GM19468 (cell line): Measurements from ENCODE around the gene PAXX.
"Not testable (repeated sequence)": the region's sequence is repeated elsewhere in the genome, so short reads cannot be mapped to it uniquely, and the experiment has no call there.

Experiments
- ATAC-seq: cut with Tn5 transposase; IDR thresholded peaks from one replicate; pipeline ENCODE4 v1.9.1; 2021; ENCODE audit warnings: mild to moderate bottlenecking, moderate library complexity, moderate number of reproducible peaks; ENCODE audit not compliant: unreplicated experiment; ENCODE audit errors: extremely low read depth

PAXX gene

DNA sequence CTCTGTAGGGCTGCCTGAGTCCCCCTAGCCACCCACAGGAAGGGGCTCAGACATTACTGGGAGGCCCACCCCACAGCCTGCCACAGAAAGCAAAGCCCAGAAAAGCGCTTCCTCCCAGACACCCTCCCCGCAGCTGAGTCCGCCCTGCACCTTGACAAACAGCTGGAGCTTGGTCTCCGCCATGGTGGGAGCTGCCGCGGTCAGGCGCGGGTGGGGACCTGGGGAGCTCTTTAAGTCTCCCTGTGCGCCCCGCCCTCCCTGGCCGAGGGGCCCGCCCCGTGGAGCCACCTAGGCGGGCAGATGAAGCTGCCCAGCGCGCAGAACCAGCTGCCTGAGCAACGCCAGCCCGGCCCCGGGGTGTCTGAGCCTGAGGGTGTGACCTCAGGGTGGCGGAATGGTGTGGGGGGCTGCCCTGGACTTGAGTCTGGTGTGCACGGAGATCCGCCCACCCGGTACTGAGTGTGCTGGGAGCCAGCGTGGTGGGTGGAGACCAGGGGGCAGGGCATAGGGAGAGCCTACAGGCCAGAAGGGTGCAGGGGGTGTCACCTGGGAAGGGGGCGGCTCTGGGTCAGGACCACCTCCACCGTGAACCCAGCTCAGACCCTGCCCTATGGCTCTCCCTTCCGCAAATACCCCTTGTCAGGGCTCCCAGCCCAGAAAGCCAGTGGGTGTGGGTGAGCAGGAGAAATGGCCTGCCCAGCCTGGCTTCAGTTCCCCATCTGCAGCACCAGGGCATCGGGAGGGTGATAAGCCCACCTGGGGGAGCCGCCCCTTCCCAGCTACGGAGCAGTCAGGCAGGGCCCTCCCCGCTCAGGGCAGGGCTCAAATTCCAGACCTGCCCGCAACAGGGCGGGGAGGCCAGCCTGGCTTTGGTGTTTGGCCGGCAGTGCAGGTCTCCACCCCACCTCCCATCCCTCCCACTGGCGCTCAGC lies 4.4 kb downstream of the PAXX start, which contains the start of gene CLIC3:
Gene CLIC3, minus strand, starts transcription at position 208 of the 932 bp plus-strand sequence. Its CDS starts 25 bp downstream, at position 183.
- ATAC-seq, result no peak

DNA sequence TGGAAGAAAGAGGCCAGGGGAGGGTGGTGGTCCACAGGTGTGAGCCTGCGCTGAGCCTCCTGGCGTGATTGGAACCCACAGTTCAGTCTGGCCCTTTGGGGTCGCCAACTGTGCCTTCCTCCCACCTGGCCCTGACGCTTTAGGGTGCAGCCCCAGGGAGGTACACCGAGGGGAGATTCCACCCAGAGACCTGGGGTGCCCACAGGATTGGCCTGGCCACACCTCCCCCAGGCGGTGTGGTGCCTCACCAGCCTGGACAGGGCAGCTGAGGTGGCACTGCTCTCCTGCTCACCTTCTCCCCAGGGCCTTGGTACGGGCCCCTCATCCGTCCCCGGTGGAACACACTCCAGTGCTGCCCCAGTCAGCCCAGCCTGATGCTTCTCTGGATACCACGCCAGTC lies 5.1 kb downstream of the PAXX start:
- no peak for ATAC-seq

DNA sequence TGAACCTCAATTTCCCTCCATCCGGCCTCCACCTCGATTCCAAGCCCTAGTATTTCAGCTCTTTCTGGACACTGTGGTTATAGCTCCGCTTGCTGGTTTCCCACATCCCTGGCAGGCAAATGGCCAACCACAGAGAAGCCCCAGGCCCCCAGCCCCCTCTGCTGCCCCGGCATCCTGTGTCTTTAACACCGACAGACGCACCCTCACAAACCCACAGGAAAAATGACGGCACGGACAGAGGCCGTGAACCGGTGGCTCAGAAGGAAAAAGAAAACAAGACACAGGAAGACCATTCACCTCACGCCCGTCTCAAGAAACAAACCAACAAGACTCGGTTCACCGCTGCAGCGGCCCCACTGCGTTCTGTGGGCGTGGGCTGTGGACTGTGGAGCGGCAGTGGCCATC lies 5.6 kb downstream of the PAXX start:
- no peak for ATAC-seq

DNA sequence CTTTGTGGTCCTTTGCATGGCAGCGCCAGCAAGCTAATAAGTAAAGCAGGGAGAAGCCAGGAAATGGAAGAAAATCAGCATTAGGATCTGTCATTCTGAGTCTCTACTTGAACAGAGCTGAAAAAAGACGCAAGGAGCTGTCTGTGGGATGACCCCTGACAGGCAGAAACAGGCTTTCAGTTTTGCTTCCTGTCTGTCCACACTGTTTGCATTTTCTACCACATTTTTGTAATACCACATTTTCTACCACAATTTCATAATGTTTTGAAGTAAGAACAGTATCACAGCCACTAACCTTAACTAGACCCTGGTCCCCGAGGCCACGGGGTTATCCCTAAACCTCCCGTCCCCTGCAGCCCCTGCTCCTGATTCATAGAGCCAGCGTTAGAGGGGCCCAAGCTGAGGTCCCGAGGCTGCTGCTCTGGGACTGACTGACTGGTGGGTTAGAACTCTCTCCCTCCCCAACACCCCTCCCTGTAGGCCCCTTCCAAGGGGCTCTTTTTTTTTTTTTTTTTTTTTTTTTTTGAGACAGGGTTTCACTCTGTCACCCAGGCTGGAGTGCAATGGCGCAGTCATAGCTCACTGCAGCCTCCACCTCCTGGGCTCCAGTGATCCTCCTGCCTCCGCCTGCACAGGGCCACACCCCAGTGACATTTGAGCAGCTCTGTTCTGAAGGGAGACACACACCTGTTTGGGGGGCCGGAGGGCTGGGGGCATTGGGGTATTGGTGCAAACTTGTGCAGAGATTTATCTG lies 8.1 kb downstream of the PAXX start:
- peak; percentile 45 for ATAC-seq

DNA sequence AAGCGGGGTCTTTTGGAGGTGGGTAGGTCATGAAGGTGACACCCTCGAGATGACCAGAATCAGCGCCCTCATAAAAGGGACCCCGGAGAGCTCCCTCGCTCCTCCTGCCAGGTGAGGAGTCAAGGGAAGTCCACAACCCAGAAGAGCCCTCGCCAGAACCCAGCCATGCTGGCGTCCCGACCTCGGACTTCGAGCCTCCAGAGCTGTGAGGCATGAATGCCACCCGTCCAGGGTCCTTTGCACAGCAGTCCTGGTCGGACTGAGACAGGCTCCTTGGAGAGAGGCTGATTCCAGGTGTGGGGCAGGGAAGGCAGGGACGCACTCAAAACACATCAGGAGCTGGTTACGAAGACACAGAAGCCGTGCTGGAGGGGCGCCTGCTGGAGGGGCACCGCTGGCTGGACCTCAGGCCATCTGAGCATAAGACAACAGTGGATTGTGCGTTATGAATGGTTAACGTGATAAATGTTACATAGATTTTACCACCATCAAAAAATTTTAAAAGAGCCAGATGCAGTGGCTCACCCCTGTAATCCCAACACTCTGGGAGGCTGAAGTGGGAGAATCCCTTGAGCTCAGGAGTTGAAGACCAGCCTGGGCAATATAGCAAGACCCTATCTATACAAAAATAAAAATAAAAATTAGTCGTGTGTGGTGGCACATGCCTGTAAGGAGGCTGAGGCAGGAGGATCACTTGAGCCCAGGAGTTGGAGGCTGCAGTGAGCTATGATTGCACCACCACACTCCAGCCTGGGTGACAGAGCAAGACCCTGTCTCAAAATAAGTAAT lies 9.8 kb downstream of the PAXX start:
- no peak for ATAC-seq

DNA sequence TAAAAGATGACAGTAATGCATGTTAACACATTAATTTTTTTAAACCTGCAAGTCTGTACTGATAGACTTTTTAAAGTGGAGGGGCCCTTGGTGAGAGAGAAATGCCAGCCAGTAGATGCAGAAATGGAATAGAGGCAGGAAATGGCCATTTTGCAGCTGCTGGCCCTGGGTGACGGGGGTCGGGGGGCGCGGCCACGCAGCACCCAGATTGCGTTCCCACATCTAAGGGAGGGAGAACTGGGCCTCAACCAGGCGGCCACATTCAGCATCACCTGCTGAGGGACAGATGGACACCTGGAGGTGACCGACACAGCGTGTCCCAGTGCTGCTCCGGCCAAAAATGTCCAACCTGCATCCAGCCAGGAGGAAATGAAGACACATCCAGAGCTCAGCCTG lies 10.4 kb downstream of the PAXX start:
- ATAC-seq, result no peak

DNA sequence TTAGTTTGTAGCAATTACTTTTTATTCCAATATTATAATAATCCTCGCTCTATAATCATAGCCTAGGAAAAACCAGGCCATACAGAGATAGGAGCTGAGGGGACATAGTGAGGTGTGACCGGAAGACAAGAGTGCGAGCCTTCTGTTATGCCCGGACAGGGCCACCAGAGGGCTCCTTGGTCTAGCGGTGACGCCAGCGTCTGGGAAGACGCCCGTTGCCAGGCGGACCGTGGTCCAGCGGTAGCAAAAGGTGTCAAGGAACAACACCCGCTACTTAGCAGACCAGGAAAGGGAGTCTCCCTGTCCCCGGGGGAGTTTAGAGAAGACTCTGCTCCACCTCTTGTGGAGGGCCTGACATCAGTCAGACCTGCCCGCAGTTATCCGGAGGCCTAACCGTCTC lies 12.1 kb downstream of the PAXX start:
- not testable (repeated sequence) for ATAC-seq

- ATAC-seq, result no peak
Measured at GRCh38 chr9:137006116-137007003, 14.1 kb downstream of the PAXX start.

GRCh38 chr9:137007108-137007815 lies 15.0 kb downstream of the PAXX start:
- no peak for ATAC-seq

DNA sequence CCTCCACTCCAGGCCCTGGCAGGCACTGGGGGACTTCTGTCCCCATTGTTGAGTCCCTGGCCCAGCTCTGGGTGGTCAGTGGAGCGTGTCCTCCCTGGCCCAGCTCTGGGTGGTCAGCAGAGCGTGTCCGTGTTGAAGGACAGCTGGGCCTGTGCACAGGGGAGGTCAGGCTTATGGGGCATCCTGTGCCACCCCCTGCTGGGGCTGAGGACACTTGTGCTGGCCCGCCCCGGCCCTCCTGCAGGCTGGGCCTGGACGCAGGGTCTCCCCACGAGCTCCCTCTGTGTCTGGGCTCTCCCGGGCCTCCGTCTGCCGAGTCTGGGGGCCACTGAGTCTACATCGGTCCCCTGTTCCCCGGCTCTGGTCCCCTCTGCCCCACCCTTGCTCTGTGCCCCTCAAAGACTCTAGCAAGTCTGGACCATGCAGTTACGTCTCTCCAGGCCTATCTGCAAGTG lies 15.6 kb downstream of the PAXX start:
- ATAC-seq, result no peak

DNA sequence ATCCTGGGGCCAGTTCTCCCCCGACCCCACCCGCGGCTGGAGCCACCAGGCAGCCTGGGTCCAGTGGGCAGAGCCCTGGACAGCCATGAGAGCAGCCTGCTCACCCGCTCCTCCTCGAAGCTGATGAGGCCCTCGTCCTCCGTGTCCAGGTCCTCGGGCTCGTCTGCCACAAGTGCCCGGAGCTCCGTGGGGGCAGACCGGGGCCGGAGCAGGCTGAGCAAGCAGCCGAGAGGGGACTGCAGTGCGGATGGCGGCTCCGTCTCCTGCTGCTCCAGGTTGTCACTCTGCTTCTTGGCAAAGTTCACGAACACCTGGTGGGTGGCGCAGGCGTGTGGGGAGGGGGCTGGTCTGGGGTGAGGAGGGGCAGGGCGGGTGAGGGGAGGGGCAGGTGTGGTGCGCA lies 16.1 kb downstream of the PAXX start:
- ATAC-seq, result no peak

DNA sequence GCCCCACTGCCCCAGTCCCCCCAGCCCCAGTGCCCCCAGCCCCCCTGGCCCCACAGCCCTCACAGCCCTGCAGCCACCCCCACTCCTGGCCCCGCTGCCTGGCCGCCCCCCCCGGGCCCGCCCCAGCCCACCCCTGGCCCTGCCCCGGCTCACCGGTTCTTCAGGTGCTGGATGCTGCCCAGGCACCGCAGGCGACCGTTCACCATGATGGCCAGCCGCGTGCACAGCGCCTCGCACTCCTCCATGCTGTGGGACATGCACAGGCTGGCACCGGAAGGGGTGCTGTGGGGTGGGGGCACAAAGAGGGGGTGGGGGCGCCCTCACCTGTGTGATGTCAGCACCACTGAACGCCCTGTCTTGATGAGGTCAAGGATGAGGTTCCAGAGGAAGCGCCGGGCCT lies 17.0 kb downstream of the PAXX start:
- no peak for ATAC-seq

GRCh38 chr9:137009938-137010732 lies 17.9 kb downstream of the PAXX start:
- ATAC-seq, result no peak

DNA sequence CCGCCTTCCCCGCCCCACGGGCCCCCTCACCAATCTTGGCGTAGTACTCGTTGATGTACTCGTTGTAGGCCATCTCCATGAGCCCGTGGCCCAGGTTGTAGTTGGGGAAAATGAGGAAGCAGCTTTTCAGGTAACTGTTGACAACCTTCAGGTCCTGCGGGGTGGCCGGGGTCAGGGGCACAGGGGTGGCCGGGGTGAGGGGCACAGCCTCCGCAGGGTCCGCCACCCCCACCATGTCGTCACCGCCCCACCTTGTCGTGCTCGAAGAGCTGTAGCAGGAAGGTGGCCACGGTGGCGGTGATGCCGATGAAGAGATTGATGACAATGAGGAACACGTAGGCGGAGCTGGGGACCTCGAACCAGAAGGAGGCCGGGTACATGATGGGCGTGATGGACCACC lies 18.9 kb downstream of the PAXX start:
- no peak for ATAC-seq

- ATAC-seq, result no peak
Measured at GRCh38 chr9:137011907-137012675, 19.9 kb downstream of the PAXX start.

GRCh38 chr9:137012694-137013570 lies 20.7 kb downstream of the PAXX start:
- ATAC-seq, result no peak
